Parathyroid adenoma (tissue), 2 donors: ENCODE results near the gene TP53I11.

Experiments used
- H2AFZ ChIP-seq: fragments of 300-600 bp; sonication (generic); one replicate; pipeline ENCODE4 v1.7.0; 2017; ENCODE audit warnings: antibody characterized with exemption, mild to moderate bottlenecking
- H3K27ac ChIP-seq: fragments of 300-600 bp; sonication (generic); one replicate; pipeline ENCODE4 v1.7.0; 2017
- H3K27me3 ChIP-seq: fragments of 300-600 bp; sonication (generic); one replicate; pipeline ENCODE4 v1.7.0; 2017; ENCODE audit warnings: low read length; ENCODE audit not compliant: control insufficient read depth, insufficient read depth
- H3K36me3 ChIP-seq: fragments of 300-600 bp; sonication (generic); one replicate; pipeline ENCODE4 v1.7.0; 2017; ENCODE audit warnings: low read length; ENCODE audit not compliant: control insufficient read depth, insufficient read depth
- H3K4me1 ChIP-seq: fragments of 300-600 bp; sonication (generic); one replicate; pipeline ENCODE4 v1.7.0; 2017; ENCODE audit warnings: control low read depth
- H3K4me2 ChIP-seq: fragments of 300-600 bp; sonication (generic); one replicate; pipeline ENCODE4 v1.7.0; 2017; ENCODE audit warnings: low read length
- H3K4me3 ChIP-seq: fragments of 300-600 bp; sonication (generic); one replicate; pipeline ENCODE4 v1.7.0; 2017; ENCODE audit warnings: low read depth, low read length
- H3K79me2 ChIP-seq: fragments of 300-600 bp; sonication (generic); one replicate; pipeline ENCODE4 v1.7.0; 2017; ENCODE audit warnings: control low read depth
- H3K9ac ChIP-seq: fragments of 300-600 bp; sonication (generic); one replicate; pipeline ENCODE4 v1.7.0; 2017; ENCODE audit warnings: mild to moderate bottlenecking
- H3K9me3 ChIP-seq: fragments of 300-600 bp; sonication (generic); one replicate; pipeline ENCODE4 v1.7.0; 2017; ENCODE audit warnings: low read length; ENCODE audit not compliant: control insufficient read depth
- TF ChIP-seq, protein P1 (sequence below): fragments of 300-600 bp; sonication (generic); IDR thresholded peaks from one replicate; pipeline ENCODE4 v1.7.0; 2017; ENCODE audit warnings: antibody characterized with exemption, mild to moderate bottlenecking
- donor health status: primary hyperparathyroidism.

The TP53I11 gene

DNA sequence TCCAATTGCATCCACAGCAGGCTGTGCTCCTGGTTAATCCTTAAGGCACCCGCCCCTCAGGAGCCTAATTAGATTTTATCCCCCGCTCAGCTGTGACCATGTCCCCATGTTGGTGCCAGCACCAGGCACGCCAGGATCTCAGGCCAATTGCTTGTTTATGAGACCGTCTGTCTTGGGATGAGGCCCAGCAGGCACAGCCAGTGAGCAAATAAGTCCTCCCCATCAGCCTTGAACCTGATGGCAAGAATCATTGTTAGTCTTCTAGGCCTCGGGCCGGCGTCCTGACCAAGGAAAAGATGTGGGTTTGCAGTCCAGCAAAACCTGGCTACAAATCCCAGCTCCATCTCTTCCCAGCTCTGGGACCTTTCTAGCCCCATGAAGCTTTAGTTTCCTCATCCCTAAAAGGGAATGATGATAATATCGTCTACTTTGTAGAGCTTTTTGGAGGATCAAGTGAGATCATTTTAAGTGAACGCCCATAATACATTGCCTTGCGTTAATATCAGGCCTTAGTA lies 57.3 kb downstream of the TP53I11 start:
- Histone ChIP-seq H3K27me3 (no peaks in the 10 kb centered on the region), H3K36me3 (no peaks in the 10 kb centered on the region), H3K79me2 (no peaks in the 10 kb centered on the region), H2AFZ (no peak overlapping the region), H3K4me1 (no peaks in the 10 kb centered on the region), H3K27ac (no peak overlapping the region), H3K9ac (no peak overlapping the region), H3K4me3 (no peak overlapping the region), H3K9me3 (no peaks in the 10 kb centered on the region), H3K4me2 (no peak overlapping the region)
- TF ChIP-seq, protein P1, sequence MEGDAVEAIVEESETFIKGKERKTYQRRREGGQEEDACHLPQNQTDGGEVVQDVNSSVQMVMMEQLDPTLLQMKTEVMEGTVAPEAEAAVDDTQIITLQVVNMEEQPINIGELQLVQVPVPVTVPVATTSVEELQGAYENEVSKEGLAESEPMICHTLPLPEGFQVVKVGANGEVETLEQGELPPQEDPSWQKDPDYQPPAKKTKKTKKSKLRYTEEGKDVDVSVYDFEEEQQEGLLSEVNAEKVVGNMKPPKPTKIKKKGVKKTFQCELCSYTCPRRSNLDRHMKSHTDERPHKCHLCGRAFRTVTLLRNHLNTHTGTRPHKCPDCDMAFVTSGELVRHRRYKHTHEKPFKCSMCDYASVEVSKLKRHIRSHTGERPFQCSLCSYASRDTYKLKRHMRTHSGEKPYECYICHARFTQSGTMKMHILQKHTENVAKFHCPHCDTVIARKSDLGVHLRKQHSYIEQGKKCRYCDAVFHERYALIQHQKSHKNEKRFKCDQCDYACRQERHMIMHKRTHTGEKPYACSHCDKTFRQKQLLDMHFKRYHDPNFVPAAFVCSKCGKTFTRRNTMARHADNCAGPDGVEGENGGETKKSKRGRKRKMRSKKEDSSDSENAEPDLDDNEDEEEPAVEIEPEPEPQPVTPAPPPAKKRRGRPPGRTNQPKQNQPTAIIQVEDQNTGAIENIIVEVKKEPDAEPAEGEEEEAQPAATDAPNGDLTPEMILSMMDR: no peak

DNA sequence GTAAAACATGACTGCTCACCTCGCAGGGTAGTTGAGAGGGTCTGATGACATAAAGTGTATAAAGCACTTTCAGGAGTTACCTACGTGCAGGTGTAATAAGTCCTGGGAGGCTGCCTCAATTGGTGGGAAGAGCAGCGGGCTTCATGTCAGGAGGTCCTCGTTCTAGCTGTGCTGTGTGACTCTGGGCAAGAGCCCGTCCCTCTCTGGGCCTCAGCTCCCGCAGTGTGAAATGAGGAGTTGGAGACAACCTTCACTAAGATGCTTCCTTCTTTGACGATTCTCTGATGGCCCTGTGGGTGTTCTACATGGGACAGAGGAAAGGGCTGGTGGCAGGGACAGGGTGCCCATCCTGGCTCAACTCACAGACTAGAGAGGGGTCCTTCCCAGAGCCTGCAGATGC lies 57.8 kb downstream of the TP53I11 start:
- Histone ChIP-seq H3K9ac (no peak overlapping the region), H2AFZ (no peak overlapping the region), H3K9me3 (no peaks in the 10 kb centered on the region), H3K4me3 (no peak overlapping the region), H3K36me3 (no peaks in the 10 kb centered on the region), H3K79me2 (no peaks in the 10 kb centered on the region), H3K27ac (no peak overlapping the region), H3K4me2 (no peak overlapping the region), H3K27me3 (no peaks in the 10 kb centered on the region), H3K4me1 (no peaks in the 10 kb centered on the region)
- TF ChIP-seq, protein P1: no peak

DNA sequence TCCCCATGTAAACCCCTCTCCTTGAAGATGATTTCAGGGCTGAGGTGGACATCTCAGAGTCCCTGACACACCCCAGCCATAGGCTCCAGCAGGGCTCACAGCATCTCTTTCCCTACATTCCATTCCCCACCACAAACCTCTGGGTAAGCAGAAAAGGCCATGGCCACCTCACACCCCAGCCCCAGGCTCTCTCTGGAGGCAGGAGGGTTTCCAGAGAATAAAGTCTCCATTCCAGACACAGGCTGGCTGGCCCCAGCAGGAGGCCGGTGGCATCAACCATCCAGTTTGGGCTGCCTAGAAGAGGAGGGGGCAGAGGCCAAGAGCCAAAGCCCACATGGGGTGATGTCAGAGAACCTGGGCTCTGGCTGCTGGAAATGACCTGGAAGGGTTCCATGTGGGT lies 61.4 kb downstream of the TP53I11 start:
- Histone ChIP-seq H3K79me2 (no peaks in the 10 kb centered on the region), H3K4me1 (no peaks in the 10 kb centered on the region), H3K4me2 (no peak overlapping the region), H3K9ac (no peak overlapping the region), H3K27ac (no peak overlapping the region), H3K27me3 (no peaks in the 10 kb centered on the region), H3K9me3 (no peaks in the 10 kb centered on the region), H3K36me3 (no peaks in the 10 kb centered on the region), H3K4me3 (no peak overlapping the region), H2AFZ (no peak overlapping the region)
- TF ChIP-seq, protein P1: no peak

DNA sequence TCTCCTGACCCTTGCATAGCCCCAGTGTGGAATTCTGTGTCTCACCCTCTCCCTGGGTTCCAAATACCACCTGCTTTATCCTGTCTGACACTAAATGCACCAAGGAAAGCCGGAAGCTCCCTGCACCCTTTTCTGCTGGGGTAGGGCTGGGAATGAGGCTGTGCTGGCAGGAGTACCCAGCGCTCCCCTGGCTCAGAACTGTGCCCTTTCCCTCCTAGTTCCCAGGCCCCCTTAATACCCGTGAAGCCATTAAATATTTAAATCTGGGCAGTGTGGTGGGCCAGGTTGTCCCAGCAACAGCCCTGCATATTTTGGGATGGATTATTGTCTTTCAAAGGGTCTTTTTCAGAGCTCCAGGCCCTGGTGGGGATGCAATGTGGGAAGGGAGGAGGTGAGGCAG lies 63.0 kb downstream of the TP53I11 start:
- H3K36me3 ChIP-seq: no peaks in the 10 kb centered on the region
- H3K9ac ChIP-seq: no peak overlapping the region
- H3K4me3 ChIP-seq: no peak overlapping the region
- no peak overlapping the region for H3K27ac ChIP-seq
- no peaks in the 10 kb centered on the region for H3K79me2 ChIP-seq
- H2AFZ ChIP-seq: no peak overlapping the region
- no peaks in the 10 kb centered on the region for H3K4me1 ChIP-seq
- H3K9me3 ChIP-seq: no peaks in the 10 kb centered on the region
- TF ChIP-seq, protein P1: no peak
- H3K4me2 ChIP-seq: no peak overlapping the region
- no peaks in the 10 kb centered on the region for H3K27me3 ChIP-seq

DNA sequence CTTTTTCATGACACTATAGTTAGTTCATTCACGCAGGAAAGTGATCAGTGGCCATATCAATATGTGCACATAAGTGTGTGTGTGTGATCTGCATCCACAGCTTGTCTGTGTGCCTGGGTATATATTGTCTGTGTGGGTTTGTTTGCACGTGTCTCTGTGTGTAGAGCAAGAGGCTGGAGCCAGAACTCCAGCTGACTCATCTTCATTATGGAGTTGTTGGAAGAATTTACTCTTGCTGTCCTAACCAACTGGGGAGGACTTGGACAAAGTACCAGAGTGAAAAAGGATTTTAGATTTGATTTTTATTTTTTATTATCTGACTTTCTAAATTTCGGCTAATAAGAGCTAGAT lies 63.9 kb downstream of the TP53I11 start:
- no peak overlapping the region for H3K9ac ChIP-seq
- H3K79me2 ChIP-seq: no peaks in the 10 kb centered on the region
- no peaks in the 10 kb centered on the region for H3K4me1 ChIP-seq
- H3K27ac ChIP-seq: no peak overlapping the region
- no peaks in the 10 kb centered on the region for H3K27me3 ChIP-seq
- H3K36me3 ChIP-seq: no peaks in the 10 kb centered on the region
- H3K9me3 ChIP-seq: no peaks in the 10 kb centered on the region
- TF ChIP-seq, protein P1: no peak
- H3K4me2 ChIP-seq: no peak overlapping the region
- no peak overlapping the region for H3K4me3 ChIP-seq
- no peak overlapping the region for H2AFZ ChIP-seq
